Loucy (cell line): Measurements from ENCODE around the gene STPG2.

Experiments used
- CTCF ChIP-seq: fragments of 200-600 bp; sonication (generic); conservative IDR thresholded peaks from 2 replicates; pipeline ENCODE4 v1.5.1; 2014; ENCODE audit warnings: mild to moderate bottlenecking, antibody characterized with exemption, low read length
- EZH2phosphoT487 ChIP-seq: fragments of 200-600 bp; IDR thresholded peaks from 2 replicates; pipeline ENCODE4 v1.6.1; 2018; ENCODE audit warnings: antibody characterized with exemption, mild to moderate bottlenecking, moderate library complexity, borderline replicate concordance

GRCh38 chr4:97900229-97900628 lies 243.0 kb downstream of the STPG2 start:
- TF ChIP-seq EZH2phosphoT487 = no peak
- TF ChIP-seq CTCF = no peak
